AG04450 (cell line): ENCODE data around the gene CHRNB4. TPM values are rescaled to one million over a fixed set of nuclear protein-coding genes. Genes with fewer than 3 reads are reported as not detected.
"Not testable (repeated sequence)": the region's sequence is repeated elsewhere in the genome, so short reads cannot be mapped to it uniquely, and the experiment has no call there.

Experiments used
- CTCF ChIA-PET: fragments of 300-600, 350-600 bp; formaldehyde crosslinking; extraction: SDS; loops from one replicate; lab custom pipeline; 2022; ENCODE audit warnings: antibody characterized with exemption, inconsistent platforms; lab: Charles Lee
- POLR2A ChIA-PET: fragments of 350-600 bp; formaldehyde crosslinking; extraction: SDS; loops from one replicate; lab custom pipeline; 2021; ENCODE audit warnings: antibody characterized with exemption, inconsistent platforms; lab: Yijun Ruan, JAX
- DNase-seq: peaks from one replicate; pipeline ENCODE4 v3.0.0-alpha.2; 2011; ENCODE audit warnings: low read depth, low spot score
- H3K27ac ChIP-seq: one replicate; pipeline ENCODE4 v1.5.1; 2012; ENCODE audit warnings: low read depth, low read length, control low read depth
- H3K27me3 ChIP-seq: one replicate; pipeline ENCODE4 v1.6.0; 2012; ENCODE audit warnings: low read length; ENCODE audit not compliant: control insufficient read depth, insufficient read depth
- H3K4me3 ChIP-seq: 2 replicates; pipeline ENCODE4 v1.5.1; 2011; ENCODE audit warnings: mild to moderate bottlenecking, low read depth, low read length, control low read depth
- H3K9me3 ChIP-seq: 2 replicates; pipeline ENCODE4 v1.5.1; 2012; ENCODE audit warnings: low read length; ENCODE audit not compliant: control insufficient read depth, insufficient read depth
- polyA plus RNA-seq: library from polyadenylated mRNA; depleted of rRNA; stranded (reverse); fragments of >200 nt; gene quantifications from 2 replicates; pipeline ENCODE4 v1.2.3, GENCODE V29; 2011
- TF ChIP-seq, protein P1 (sequence below): IDR thresholded peaks from 2 replicates; pipeline ENCODE4 v1.5.1; 2011; ENCODE audit warnings: low read depth, low read length, control low read depth, inconsistent platforms

Gene CHRNB4
- polyA plus RNA-seq, 1 experiment, result not detected

DNA sequence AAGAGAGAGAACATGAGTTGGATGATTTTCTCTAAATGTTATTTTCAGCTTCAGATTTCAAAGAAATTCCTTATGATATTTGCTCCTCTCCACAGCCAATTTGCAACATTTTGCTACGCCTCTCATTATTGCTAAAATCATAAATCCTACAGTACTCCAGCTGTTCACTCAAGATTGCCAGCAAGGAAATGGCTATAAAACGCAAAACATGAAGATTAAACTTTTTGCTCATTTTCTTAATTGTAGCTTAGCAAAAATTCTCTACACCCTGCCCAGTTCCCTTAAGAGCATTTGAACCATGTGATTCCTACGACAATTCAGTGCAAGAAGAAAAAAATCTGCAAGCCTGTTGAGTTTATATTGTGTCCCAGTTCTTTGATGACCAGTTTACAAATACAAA is 27.0 kb downstream of the CHRNB4 start:
- POLR2A ChIA-PET, result no interaction called here
- no peak for DNase-seq
- TF ChIP-seq, protein P1, sequence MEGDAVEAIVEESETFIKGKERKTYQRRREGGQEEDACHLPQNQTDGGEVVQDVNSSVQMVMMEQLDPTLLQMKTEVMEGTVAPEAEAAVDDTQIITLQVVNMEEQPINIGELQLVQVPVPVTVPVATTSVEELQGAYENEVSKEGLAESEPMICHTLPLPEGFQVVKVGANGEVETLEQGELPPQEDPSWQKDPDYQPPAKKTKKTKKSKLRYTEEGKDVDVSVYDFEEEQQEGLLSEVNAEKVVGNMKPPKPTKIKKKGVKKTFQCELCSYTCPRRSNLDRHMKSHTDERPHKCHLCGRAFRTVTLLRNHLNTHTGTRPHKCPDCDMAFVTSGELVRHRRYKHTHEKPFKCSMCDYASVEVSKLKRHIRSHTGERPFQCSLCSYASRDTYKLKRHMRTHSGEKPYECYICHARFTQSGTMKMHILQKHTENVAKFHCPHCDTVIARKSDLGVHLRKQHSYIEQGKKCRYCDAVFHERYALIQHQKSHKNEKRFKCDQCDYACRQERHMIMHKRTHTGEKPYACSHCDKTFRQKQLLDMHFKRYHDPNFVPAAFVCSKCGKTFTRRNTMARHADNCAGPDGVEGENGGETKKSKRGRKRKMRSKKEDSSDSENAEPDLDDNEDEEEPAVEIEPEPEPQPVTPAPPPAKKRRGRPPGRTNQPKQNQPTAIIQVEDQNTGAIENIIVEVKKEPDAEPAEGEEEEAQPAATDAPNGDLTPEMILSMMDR, result no peak
- Histone ChIP-seq H3K27ac (no peak overlapping the region), H3K9me3 (no peaks in the 10 kb centered on the region), H3K4me3 (no peak overlapping the region), H3K27me3 (peaks cover 5% of the 10 kb centered on the region)
- CTCF ChIA-PET, result interaction anchor here (1.3 to 1.6 kb wide), 2 partner anchors 96 to 570 kb away, joined by 4 to 6 read pairs; no protein-coding TSS in a partner anchor

- DNase-seq, POLR2A ChIA-PET, H3K27ac ChIP-seq, H3K9me3 ChIP-seq, CTCF ChIA-PET, H3K4me3 ChIP-seq, H3K27me3 ChIP-seq: not testable (repeated sequence)
Observed at GRCh38 chr15:78609551-78609950, 31.5 kb downstream of the CHRNB4 start.

DNA sequence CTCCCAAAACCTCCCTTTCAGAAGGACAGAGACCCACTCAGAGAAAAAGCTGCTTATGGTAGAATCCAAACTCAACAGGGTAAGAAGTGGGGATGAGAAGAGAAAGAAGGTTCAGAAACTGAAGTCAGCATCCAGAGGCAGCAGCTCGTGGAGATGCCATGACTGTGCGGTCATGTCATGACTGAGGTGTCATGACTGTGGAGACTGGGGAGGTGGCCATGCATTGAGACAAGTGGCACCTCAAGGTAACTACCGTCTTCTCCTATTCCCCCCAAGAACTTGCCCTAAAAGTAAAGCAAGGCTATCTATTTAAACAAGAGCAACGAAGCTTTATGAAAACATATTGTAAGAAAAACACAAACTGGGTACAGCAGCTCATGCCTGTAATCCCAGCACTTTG is 35.3 kb downstream of the CHRNB4 start:
- Histone ChIP-seq H3K9me3 (no peaks in the 10 kb centered on the region; the same call in 1 of the 2 replicates), H3K27ac (no peak overlapping the region), H3K27me3 (no peaks in the 10 kb centered on the region), H3K4me3 (no peak overlapping the region)
- no peak for DNase-seq
- CTCF ChIA-PET, result interaction anchor here (0.7 kb wide), 1 partner anchor 96 kb away, joined by 4 read pairs; no protein-coding TSS in a partner anchor
- POLR2A ChIA-PET, result no interaction called here
- TF ChIP-seq, protein P1, result no peak

DNA sequence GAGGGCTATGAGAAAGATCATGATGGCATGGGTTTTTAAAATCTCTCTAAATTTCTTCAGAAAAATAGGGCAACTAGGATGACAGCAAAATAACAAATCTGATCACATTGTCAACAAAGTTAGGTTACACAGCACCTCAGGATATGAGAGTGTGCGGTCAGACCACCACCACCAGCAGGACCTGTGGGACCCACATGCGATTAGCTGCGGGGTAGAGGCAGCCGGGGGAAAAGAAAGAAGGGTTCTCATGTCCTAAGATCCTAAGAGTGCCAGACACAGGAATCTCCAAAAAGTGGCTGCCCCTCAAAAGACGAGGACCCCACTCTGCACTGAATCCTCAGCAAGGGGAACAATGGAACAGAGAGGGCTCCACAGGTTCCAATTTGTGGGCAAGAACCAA is 35.8 kb downstream of the CHRNB4 start:
- Histone ChIP-seq H3K4me3 (no peak overlapping the region), H3K27me3 (no peaks in the 10 kb centered on the region), H3K27ac (no peak overlapping the region), H3K9me3 (no peaks in the 10 kb centered on the region; the same call in 1 of the 2 replicates)
- ChIA-PET CTCF (no interaction called here), POLR2A (no interaction called here)
- TF ChIP-seq, protein P1, result no peak
- DNase-seq, result no peak

- Histone ChIP-seq H3K4me3 (no peak overlapping the region), H3K27me3 (no peaks in the 10 kb centered on the region), H3K27ac (no peak overlapping the region), H3K9me3 (no peaks in the 10 kb centered on the region; the same call in 1 of the 2 replicates)
- no peak for DNase-seq
- ChIA-PET POLR2A (no interaction called here), CTCF (no interaction called here)
- TF ChIP-seq, protein P1, result no peak
Observed at GRCh38 chr15:78604420-78604819, 36.6 kb downstream of the CHRNB4 start.

DNA sequence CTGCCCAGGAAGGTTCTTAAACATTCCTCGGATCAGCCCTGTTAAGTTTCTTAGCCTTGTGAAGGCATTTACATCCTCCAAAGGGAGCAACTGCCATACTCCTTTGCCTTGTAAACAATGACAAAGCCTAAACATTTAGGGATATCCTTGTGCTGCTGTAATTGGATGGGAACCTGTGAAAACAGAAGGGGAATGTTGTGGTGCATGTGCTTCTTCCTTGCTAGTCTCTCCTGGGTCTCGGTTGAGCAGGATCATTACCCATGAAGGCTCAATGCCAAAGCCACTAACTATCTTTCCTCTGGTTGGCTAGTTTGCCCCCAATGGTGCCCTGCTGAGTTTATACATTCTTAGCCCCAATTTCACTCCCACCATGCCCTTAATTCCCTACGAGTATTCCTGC is 37.5 kb downstream of the CHRNB4 start:
- no peak overlapping the region for H3K27ac ChIP-seq
- H3K9me3 ChIP-seq, result no peaks in the 10 kb centered on the region; the same call in 1 of the 2 replicates
- H3K27me3 ChIP-seq, result no peaks in the 10 kb centered on the region
- DNase-seq, result no peak
- ChIA-PET POLR2A (no interaction called here), CTCF (no interaction called here)
- no peak overlapping the region for H3K4me3 ChIP-seq
- TF ChIP-seq, protein P1, result no peak
